Peyer's patch (tissue), 4 donors: Measurements from ENCODE around the gene INHBE. TPM values are rescaled to one million over a fixed set of nuclear protein-coding genes. Genes with fewer than 3 reads are reported as not detected.
A peak's percentile ranks its signal among the peaks of the same experiment; 100 is the strongest.
"Not testable (repeated sequence)": the region's sequence is repeated elsewhere in the genome, so short reads cannot be mapped to it uniquely, and the experiment has no call there.

ENCODE experiments used
- DNase-seq, 3 donors: peaks; one replicate each; pipeline ENCODE4 v3.0.0-alpha.2; 2017 to 2019
- H3K27ac ChIP-seq, 4 donors: fragments of 200-600 bp; sonication (generic); one replicate each; pipeline ENCODE4 v1.5.1; 2016 to 2019
- H3K27me3 ChIP-seq, 2 donors: fragments of 200-600 bp; sonication (generic); one replicate each; pipeline ENCODE4 v1.5.1; 2019
- H3K36me3 ChIP-seq, 3 donors: fragments of 200-600 bp; sonication (generic); one replicate each; pipeline ENCODE4 v1.5.1; 2016 to 2019
- H3K4me1 ChIP-seq, 4 donors: fragments of 200-600 bp; sonication (generic); one replicate each; pipeline ENCODE4 v1.5.1; 2016 to 2019
- H3K4me3 ChIP-seq, 4 donors: fragments of 200-600 bp; sonication (generic); 1 replicate in 3 of 4; 2 replicates in 1 of 4; pipeline ENCODE4 v1.5.1; 2016 to 2019; ENCODE audit warnings: mild to moderate bottlenecking in 1 of 4
- H3K9me3 ChIP-seq, 4 donors: fragments of 200-600 bp; sonication (generic); one replicate each; pipeline ENCODE4 v1.5.1; 2016 to 2019; ENCODE audit warnings: mild to moderate bottlenecking in 1 of 4
- POLR2A ChIP-seq, 2 donors: fragments of 450-650 bp; IDR thresholded peaks; one replicate each; pipeline ENCODE4 v1.5.1; 2017; ENCODE audit warnings: antibody characterized with exemption in 2 of 2, mild to moderate bottlenecking in 2 of 2, moderate library complexity in 2 of 2
- total RNA-seq, 4 donors: library from RNA; depleted of rRNA; stranded (reverse); fragments of >200 nt; gene quantifications; one replicate each; pipeline ENCODE4 v1.1.0, GENCODE V29; 2016
- TF ChIP-seq, protein P1 (sequence below), 6 experiments: fragments of 450-650 bp in 4 of 6; fragments of 200-600 bp in 2 of 6; sonication (generic) in 1 of 6; IDR thresholded peaks; one replicate each; pipeline ENCODE4 v1.5.1; 2017 to 2019; ENCODE audit warnings: antibody characterized with exemption in 6 of 6, mild to moderate bottlenecking in 3 of 6, moderate library complexity in 1 of 6

Gene INHBE
- total RNA-seq, 4 donors from 2014 or later = not detected

DNA sequence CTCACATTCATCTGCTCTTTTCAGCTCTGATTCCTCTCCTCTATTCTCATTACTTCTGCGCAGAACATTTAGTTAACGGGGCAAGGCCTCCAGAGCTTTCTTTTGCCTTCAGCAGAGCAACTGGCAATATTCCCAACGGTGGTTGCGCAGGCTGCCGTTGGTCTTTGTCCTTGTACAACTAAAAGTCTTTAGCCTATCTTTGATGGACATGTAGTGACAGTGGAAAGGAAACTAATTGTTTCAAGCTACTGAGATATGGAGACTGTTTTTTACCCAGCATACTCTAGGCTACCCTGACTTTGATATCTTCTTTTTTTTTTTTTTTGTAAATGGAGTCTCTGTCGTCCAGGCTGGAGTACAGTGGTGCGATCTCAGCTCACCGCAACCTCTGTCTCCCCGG, 36.9 kb upstream of the INHBE start:
- Histone ChIP-seq H3K4me3 (no peak overlapping the region), H3K4me1 (no peaks in the 10 kb centered on the region), H3K27me3 (no peaks in the 10 kb centered on the region), H3K36me3 (peaks cover 0 to 4% (median 0%) of the 10 kb centered on the region in 3 donors), H3K27ac (no peak overlapping the region), H3K9me3 (no peaks in the 10 kb centered on the region)
- DNase-seq = no peak
- TF ChIP-seq POLR2A (IDR thresholded peaks at IDR 0.05) = no peak
- TF ChIP-seq, protein P1, sequence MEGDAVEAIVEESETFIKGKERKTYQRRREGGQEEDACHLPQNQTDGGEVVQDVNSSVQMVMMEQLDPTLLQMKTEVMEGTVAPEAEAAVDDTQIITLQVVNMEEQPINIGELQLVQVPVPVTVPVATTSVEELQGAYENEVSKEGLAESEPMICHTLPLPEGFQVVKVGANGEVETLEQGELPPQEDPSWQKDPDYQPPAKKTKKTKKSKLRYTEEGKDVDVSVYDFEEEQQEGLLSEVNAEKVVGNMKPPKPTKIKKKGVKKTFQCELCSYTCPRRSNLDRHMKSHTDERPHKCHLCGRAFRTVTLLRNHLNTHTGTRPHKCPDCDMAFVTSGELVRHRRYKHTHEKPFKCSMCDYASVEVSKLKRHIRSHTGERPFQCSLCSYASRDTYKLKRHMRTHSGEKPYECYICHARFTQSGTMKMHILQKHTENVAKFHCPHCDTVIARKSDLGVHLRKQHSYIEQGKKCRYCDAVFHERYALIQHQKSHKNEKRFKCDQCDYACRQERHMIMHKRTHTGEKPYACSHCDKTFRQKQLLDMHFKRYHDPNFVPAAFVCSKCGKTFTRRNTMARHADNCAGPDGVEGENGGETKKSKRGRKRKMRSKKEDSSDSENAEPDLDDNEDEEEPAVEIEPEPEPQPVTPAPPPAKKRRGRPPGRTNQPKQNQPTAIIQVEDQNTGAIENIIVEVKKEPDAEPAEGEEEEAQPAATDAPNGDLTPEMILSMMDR (IDR thresholded peaks at IDR 0.05) = no peak

GRCh38 chr12:57419495-57419894, 35.6 kb upstream of the INHBE start:
- peaks cover 0 to 4% (median 0%) of the 10 kb centered on the region in 3 donors for H3K36me3 ChIP-seq
- TF ChIP-seq POLR2A (IDR thresholded peaks at IDR 0.05) = no peak
- TF ChIP-seq, protein P1 (IDR thresholded peaks at IDR 0.05) = no peak
- H3K27ac ChIP-seq = no peak overlapping the region
- H3K27me3 ChIP-seq = no peaks in the 10 kb centered on the region
- H3K9me3 ChIP-seq = no peaks in the 10 kb centered on the region
- no peak for DNase-seq
- no peak overlapping the region for H3K4me3 ChIP-seq
- no peaks in the 10 kb centered on the region for H3K4me1 ChIP-seq

- Histone ChIP-seq H3K4me3 (no peak overlapping the region), H3K36me3 (peaks cover 0 to 7% (median 0%) of the 10 kb centered on the region in 3 donors), H3K4me1 (no peaks in the 10 kb centered on the region), H3K9me3 (no peaks in the 10 kb centered on the region), H3K27ac (no peak overlapping the region), H3K27me3 (no peaks in the 10 kb centered on the region)
- no peak for DNase-seq
- TF ChIP-seq, protein P1 (IDR thresholded peaks at IDR 0.05) = no peak
- TF ChIP-seq POLR2A (IDR thresholded peaks at IDR 0.05) = no peak
Measured at GRCh38 chr12:57420482-57420881, 34.6 kb upstream of the INHBE start.

GRCh38 chr12:57426948-57427347, 28.2 kb upstream of the INHBE start:
- not testable (repeated sequence) for DNase-seq

GRCh38 chr12:57428965-57429364, 26.1 kb upstream of the INHBE start:
- DNase-seq = peak in 1 of 3 donors; percentile 17
- H3K27ac ChIP-seq = peak overlapping the region in 2 of 4 donors; percentile 92 to 97
- no peak overlapping the region for H3K4me3 ChIP-seq
- no peaks in the 10 kb centered on the region for H3K9me3 ChIP-seq
- H3K36me3 ChIP-seq = peaks cover 0 to 8% (median 0%) of the 10 kb centered on the region in 3 donors
- peaks cover 0 to 6% (median 0%) of the 10 kb centered on the region in 4 donors for H3K4me1 ChIP-seq
- no peaks in the 10 kb centered on the region for H3K27me3 ChIP-seq
- no peak for TF ChIP-seq POLR2A (IDR thresholded peaks at IDR 0.05)
- TF ChIP-seq, protein P1 (IDR thresholded peaks at IDR 0.05) = no peak

More at GRCh38 chr12:57426948-57427347, 28.2 kb upstream of the INHBE start:
- H3K4me3 ChIP-seq, H3K27ac ChIP-seq, H3K27me3 ChIP-seq, H3K4me1 ChIP-seq, H3K9me3 ChIP-seq: not testable (repeated sequence)
- H3K36me3 ChIP-seq = peaks cover 0 to 12% (median 0%) of the 10 kb centered on the region in 3 donors

- peak in 1 of 3 donors; percentile 34 for DNase-seq
- peak overlapping the region; percentile 60 to 92 (median 76) for H3K4me3 ChIP-seq
- no peaks in the 10 kb centered on the region for H3K27me3 ChIP-seq
- TF ChIP-seq POLR2A (IDR thresholded peaks at IDR 0.05) = no peak
- TF ChIP-seq, protein P1 (IDR thresholded peaks at IDR 0.05) = no peak
- peaks cover 0 to 6% (median 0%) of the 10 kb centered on the region in 4 donors for H3K4me1 ChIP-seq
- peaks cover 0 to 8% (median 0%) of the 10 kb centered on the region in 3 donors for H3K36me3 ChIP-seq
- H3K27ac ChIP-seq = peak overlapping the region; percentile 91 to 97 (median 94)
- H3K9me3 ChIP-seq = no peaks in the 10 kb centered on the region
Measured at GRCh38 chr12:57429473-57430111, 25.5 kb upstream of the INHBE start.
